Natural killer cell (primary cell): ENCODE data around the gene ERAS. TPM values are rescaled to one million over a fixed set of nuclear protein-coding genes. Genes with fewer than 3 reads are reported as not detected.
"Not testable (repeated sequence)": the region's sequence is repeated elsewhere in the genome, so short reads cannot be mapped to it uniquely, and the experiment has no call there.

ENCODE experiments used
- ATAC-seq, 3 donors: fragments of 150-1000 bp in 2 of 3; fragments of 200-7000 bp in 1 of 3; cut with Tn5 transposase; 1 replicate in 1 of 3; 2 replicates in 2 of 3; pipeline ENCODE4 v1.10.0; 2021; ENCODE audit warnings: mild to moderate bottlenecking in 2 of 3, moderate library complexity in 2 of 3
- DNase-seq, 2 donors: peaks; one replicate each; pipeline versions ENCODE4 v3.0.0 to v3.0.0-alpha.2; 2013 to 2021; ENCODE audit warnings: mixed read lengths in 1 of 2
- H3K27ac ChIP-seq: one replicate; pipeline ENCODE4 v1.5.1; 2013; ENCODE audit warnings: mild to moderate bottlenecking, low read length
- H3K27me3 ChIP-seq: one replicate; pipeline ENCODE4 v1.6.1; 2013; ENCODE audit warnings: low read length; ENCODE audit not compliant: control insufficient read depth, insufficient read depth
- H3K36me3 ChIP-seq: one replicate; pipeline ENCODE4 v1.6.1; 2013; ENCODE audit warnings: low read length; ENCODE audit not compliant: control insufficient read depth, insufficient read depth
- H3K4me1 ChIP-seq: one replicate; pipeline ENCODE4 v1.6.1; 2013; ENCODE audit warnings: low read length; ENCODE audit not compliant: control insufficient read depth, insufficient read depth
- H3K4me3 ChIP-seq: one replicate; pipeline ENCODE4 v1.5.1; 2013; ENCODE audit warnings: low read length
- H3K9me3 ChIP-seq: one replicate; pipeline ENCODE4 v1.6.1; 2013; ENCODE audit warnings: low read length; ENCODE audit not compliant: control insufficient read depth, insufficient read depth
- H3K27ac Mint-ChIP-seq, 2 donors: one replicate each; pipeline ENCODE4 v1.8.0; 2022; ENCODE audit warnings: mild to moderate bottlenecking in 2 of 2, mixed read lengths in 2 of 2, moderate library complexity in 1 of 2
- H3K27me3 Mint-ChIP-seq, 2 donors: one replicate each; pipeline ENCODE4 v1.8.0; 2022; ENCODE audit warnings: low read depth in 2 of 2, mixed read lengths in 2 of 2
- H3K36me3 Mint-ChIP-seq: one replicate; pipeline ENCODE4 v1.8.0; 2022; ENCODE audit warnings: mixed read lengths
- H3K4me1 Mint-ChIP-seq, 2 donors: one replicate each; pipeline ENCODE4 v1.8.0; 2022; ENCODE audit warnings: mixed read lengths in 2 of 2
- H3K4me3 Mint-ChIP-seq: one replicate; pipeline ENCODE4 v1.8.0; 2022; ENCODE audit warnings: mild to moderate bottlenecking, moderate library complexity, mixed read lengths
- H3K9me3 Mint-ChIP-seq, 2 donors: one replicate each; pipeline ENCODE4 v1.8.0; 2022; ENCODE audit warnings: mixed read lengths in 2 of 2
- CTCF ChIP-seq: fragments of 200-600 bp; IDR thresholded peaks from one replicate; pipeline ENCODE4 v1.8.0; 2022; ENCODE audit warnings: antibody characterized with exemption
- WGBS: methylation state at CpG from one replicate; pipeline ENCODE4 v1.1.7; 2013; ENCODE audit warnings: missing lambda C conversion rate; ENCODE audit not compliant: insufficient coverage; 5-methylcytosine and 5-hydroxymethylcytosine counted together
- intact Hi-C: fragments of 100-400 bp; cut with micrococcal nuclease; formaldehyde crosslinking; loops from one replicate; pipeline ENCODE4 v1.14.2; 2022
- total RNA-seq, 4 donors: library from RNA; stranded (reverse); fragments of 120-200 nt in 1 of 4; gene quantifications; one replicate each; pipeline versions ENCODE4 v1.2.3 to v1.2.4, GENCODE V29; 2013 to 2022

Gene ERAS
- total RNA-seq, 3 donors from 2014 or later (not counting 1 experiment from before 2014, with no cell fraction given): not detected

DNA sequence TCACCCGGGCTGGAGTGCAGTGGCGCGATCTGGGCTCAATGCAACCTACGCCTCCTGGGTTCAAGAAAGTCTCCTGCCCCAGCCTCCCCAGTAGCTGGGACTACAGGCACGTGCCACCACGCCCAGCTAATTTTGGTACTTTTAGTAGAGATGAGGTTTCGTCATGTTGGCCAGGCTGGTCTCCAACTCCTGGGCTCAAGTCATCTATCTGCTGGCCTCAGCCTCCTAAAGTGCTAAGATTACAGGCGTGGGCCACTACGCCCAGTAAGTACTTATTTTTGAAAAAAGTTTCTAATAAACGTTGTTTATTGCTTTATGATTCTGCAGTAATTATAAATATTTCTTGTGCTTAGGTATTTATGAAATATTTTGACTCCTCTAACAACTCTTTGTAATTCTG lies 13.4 kb downstream of the ERAS start:
- H3K4me3 ChIP-seq: no peak overlapping the region
- peaks cover 4% of the 10 kb centered on the region for H3K4me1 ChIP-seq
- ATAC-seq (no peak), DNase-seq (no peak)
- H3K4me1 Mint-ChIP-seq: peaks cover 3 to 4% of the 10 kb centered on the region in 2 donors
- H3K36me3 Mint-ChIP-seq: no peaks in the 10 kb centered on the region
- 91% methylated on average over 5 of the region's 10 CpGs for WGBS
- H3K9me3 Mint-ChIP-seq: no peaks in the 10 kb centered on the region
- H3K4me3 Mint-ChIP-seq: no peak overlapping the region
- no peak overlapping the region for H3K27ac ChIP-seq
- peaks cover 3 to 11% of the 10 kb centered on the region in 2 donors for H3K27me3 Mint-ChIP-seq
- no peaks in the 10 kb centered on the region for H3K36me3 ChIP-seq
- peaks cover 2% of the 10 kb centered on the region for H3K27me3 ChIP-seq
- no peaks in the 10 kb centered on the region for H3K9me3 ChIP-seq
- no peak overlapping the region for H3K27ac Mint-ChIP-seq
- no peak for TF ChIP-seq CTCF
- intact Hi-C loops: no loop called here

- peaks cover 0 to 15% of the 10 kb centered on the region in 2 donors for H3K27me3 Mint-ChIP-seq
- H3K36me3 ChIP-seq: no peaks in the 10 kb centered on the region
- no peak overlapping the region for H3K4me3 ChIP-seq
- no peaks in the 10 kb centered on the region for H3K4me1 Mint-ChIP-seq
- intact Hi-C loops: no loop called here
- DNase-seq (peak in 1 of 2 donors; percentile 23), ATAC-seq (no peak)
- WGBS: no CpG with 5 or more reads among the region's 1 CpG
- no peak overlapping the region for H3K27ac ChIP-seq
- H3K36me3 Mint-ChIP-seq: no peaks in the 10 kb centered on the region
- H3K4me1 ChIP-seq: no peaks in the 10 kb centered on the region
- no peaks in the 10 kb centered on the region for H3K9me3 ChIP-seq
- H3K9me3 Mint-ChIP-seq: no peaks in the 10 kb centered on the region
- no peak overlapping the region for H3K27ac Mint-ChIP-seq
- no peak for TF ChIP-seq CTCF
- H3K27me3 ChIP-seq: no peaks in the 10 kb centered on the region
- H3K4me3 Mint-ChIP-seq: no peak overlapping the region
These were observed 22.5 kb downstream of the ERAS start for GRCh38 chrX:48848847-48849246.

GRCh38 chrX:48852857-48853256 lies 26.5 kb downstream of the ERAS start:
- Mint-ChIP-seq H3K36me3 (no peaks in the 10 kb centered on the region), H3K4me1 (no peaks in the 10 kb centered on the region), H3K9me3 (no peaks in the 10 kb centered on the region), H3K27me3 (peaks cover 10 to 32% of the 10 kb centered on the region in 2 donors), H3K27ac (no peak overlapping the region), H3K4me3 (no peak overlapping the region)
- no peaks in the 10 kb centered on the region for H3K4me1 ChIP-seq
- DNase-seq (no peak), ATAC-seq (no peak)
- TF ChIP-seq CTCF: no peak
- no peaks in the 10 kb centered on the region for H3K9me3 ChIP-seq
- H3K27ac ChIP-seq: no peak overlapping the region
- no peaks in the 10 kb centered on the region for H3K36me3 ChIP-seq
- intact Hi-C loops: no loop called here
- whole genome bisulfite sequencing: 91% methylated on average over 7 of the region's 7 CpGs
- no peaks in the 10 kb centered on the region for H3K27me3 ChIP-seq
- no peak overlapping the region for H3K4me3 ChIP-seq

DNA sequence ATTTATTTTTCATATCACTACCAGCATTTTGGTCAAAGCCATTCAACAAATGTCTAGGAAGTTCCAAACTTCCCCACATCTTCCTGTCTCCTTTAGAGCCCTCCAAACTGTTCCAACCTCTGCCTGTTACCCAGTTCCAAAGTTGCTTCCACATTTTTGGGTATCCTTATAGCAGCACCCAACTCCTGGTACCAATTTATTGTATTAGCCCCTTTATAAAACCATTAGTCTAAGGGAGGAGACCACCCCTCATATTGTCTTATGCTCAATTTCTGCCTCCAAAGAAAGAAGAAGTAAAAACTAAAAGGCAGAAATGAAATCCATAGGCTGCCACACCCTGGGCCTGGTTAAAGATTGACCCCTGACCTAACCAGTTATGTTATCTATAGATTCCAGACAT lies 27.2 kb downstream of the ERAS start:
- H3K36me3 ChIP-seq, H3K4me1 ChIP-seq, H3K27me3 ChIP-seq, H3K4me3 ChIP-seq, H3K27ac Mint-ChIP-seq, H3K9me3 ChIP-seq, H3K4me3 Mint-ChIP-seq, H3K36me3 Mint-ChIP-seq, DNase-seq, H3K4me1 Mint-ChIP-seq, intact Hi-C loops, H3K9me3 Mint-ChIP-seq, H3K27ac ChIP-seq, ATAC-seq: not testable (repeated sequence)
- H3K27me3 Mint-ChIP-seq: peaks cover 10 to 32% of the 10 kb centered on the region in 2 donors

DNA sequence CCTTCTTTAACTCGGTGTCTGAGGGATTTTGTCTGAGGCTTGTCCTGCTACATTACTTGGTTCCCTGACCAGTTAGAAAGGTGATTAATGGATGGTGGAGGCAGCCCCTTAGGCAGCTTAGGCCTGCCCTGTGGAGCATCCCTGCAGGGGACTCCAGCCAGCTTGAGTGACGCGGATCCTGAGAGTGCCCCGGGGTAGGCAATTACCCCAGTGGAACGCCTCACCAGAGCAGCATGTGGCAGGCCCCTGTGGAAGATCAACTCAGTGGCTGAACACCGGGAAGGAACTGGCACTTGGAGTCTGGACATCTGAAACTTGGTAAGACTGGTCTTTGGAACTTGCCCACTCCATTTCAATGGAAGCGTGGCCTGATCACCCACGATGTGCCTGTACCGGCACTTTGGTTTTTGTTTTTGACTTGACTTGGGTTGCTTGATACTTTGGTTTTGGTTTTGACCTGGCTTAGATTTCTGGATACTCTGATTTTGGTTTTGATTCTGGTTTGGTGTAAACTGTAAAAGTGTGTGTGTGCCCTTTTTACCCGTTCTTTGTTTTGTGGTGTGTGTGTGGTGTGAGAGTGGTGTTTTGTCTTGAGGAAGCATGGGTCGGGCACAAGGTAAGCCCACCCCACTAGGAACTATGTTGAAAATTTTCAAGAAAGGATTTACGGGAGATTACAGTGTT lies 27.9 kb downstream of the ERAS start:
- H3K36me3 Mint-ChIP-seq, H3K4me1 Mint-ChIP-seq, H3K4me3 Mint-ChIP-seq, H3K27me3 ChIP-seq, H3K9me3 Mint-ChIP-seq, H3K4me1 ChIP-seq, ATAC-seq, H3K4me3 ChIP-seq, H3K27ac Mint-ChIP-seq, H3K9me3 ChIP-seq, H3K27ac ChIP-seq, intact Hi-C loops, DNase-seq, H3K36me3 ChIP-seq: not testable (repeated sequence)
- H3K27me3 Mint-ChIP-seq: peaks cover 10 to 32% of the 10 kb centered on the region in 2 donors
- WGBS: 91% methylated on average over 11 of the region's 12 CpGs
